HG03097 (cell line): ENCODE results near the gene RBMS2.
"Not testable (repeated sequence)": the region's sequence is repeated elsewhere in the genome, so short reads cannot be mapped to it uniquely, and the experiment has no call there.

Experiments
- ATAC-seq: cut with Tn5 transposase; IDR thresholded peaks from one replicate; pipeline ENCODE4 v1.9.1; 2021; ENCODE audit not compliant: unreplicated experiment, low FRiP score

The RBMS2 gene

GRCh38 chr12:56521590-56522371 lies at the start of gene RBMS2:
RBMS2 (plus strand) TSS chr12:56521820; CDS start chr12:56522024, 204 bp downstream.
- ATAC-seq: no peak

- ATAC-seq: no peak
Observed at GRCh38 chr12:56474389-56474788, 47.2 kb upstream of the RBMS2 start.

- ATAC-seq: no peak
Observed at GRCh38 chr12:56476143-56476542, 45.5 kb upstream of the RBMS2 start.

- no peak for ATAC-seq
Observed at GRCh38 chr12:56476972-56477432, 44.6 kb upstream of the RBMS2 start.

- ATAC-seq: no peak
Observed at GRCh38 chr12:56477521-56478225, 43.9 kb upstream of the RBMS2 start.

- no peak for ATAC-seq
Observed at GRCh38 chr12:56479625-56480024, 42.0 kb upstream of the RBMS2 start.

GRCh38 chr12:56484566-56484965 lies 37.1 kb upstream of the RBMS2 start:
- no peak for ATAC-seq

- ATAC-seq: no peak
Observed at GRCh38 chr12:56486694-56487093, 34.9 kb upstream of the RBMS2 start.

- ATAC-seq: no peak
Observed at GRCh38 chr12:56487448-56488040, 34.1 kb upstream of the RBMS2 start.

- ATAC-seq: peak; percentile 70
Observed at GRCh38 chr12:56488041-56488955, 33.3 kb upstream of the RBMS2 start, which contains the start of gene GLS2. GLS2 (minus strand) TSS chr12:56488161; CDS start chr12:56488118, 43 bp downstream.

GRCh38 chr12:56490360-56490759 lies 31.3 kb upstream of the RBMS2 start:
- no peak for ATAC-seq

GRCh38 chr12:56493409-56494105 lies 28.1 kb upstream of the RBMS2 start:
- not testable (repeated sequence) for ATAC-seq

GRCh38 chr12:56494106-56494415 lies 27.6 kb upstream of the RBMS2 start:
- ATAC-seq: not testable (repeated sequence)

- ATAC-seq: not testable (repeated sequence)
Observed at GRCh38 chr12:56494481-56494880, 27.1 kb upstream of the RBMS2 start.

- not testable (repeated sequence) for ATAC-seq
Observed at GRCh38 chr12:56496704-56497103, 24.9 kb upstream of the RBMS2 start.

GRCh38 chr12:56498126-56498902 lies 23.3 kb upstream of the RBMS2 start:
- ATAC-seq: not testable (repeated sequence)

- ATAC-seq: not testable (repeated sequence)
Observed at GRCh38 chr12:56499452-56499851, 22.2 kb upstream of the RBMS2 start.

- ATAC-seq: not testable (repeated sequence)
Observed at GRCh38 chr12:56499879-56500278, 21.7 kb upstream of the RBMS2 start.

- no peak for ATAC-seq
Observed at GRCh38 chr12:56510786-56511185, 10.8 kb upstream of the RBMS2 start.
